8988T (cell line): ENCODE measurements around the gene CCDC136.

Experiments
- DNase-seq: peaks from one replicate; pipeline ENCODE4 v3.0.0; 2011

Gene CCDC136

GRCh38 chr7:128833148-128833945 is 41.6 kb downstream of the CCDC136 start:
- DNase-seq, result no peak

GRCh38 chr7:128833946-128834325 is 42.2 kb downstream of the CCDC136 start:
- DNase-seq, result no peak

- DNase-seq, result no peak
Measured at GRCh38 chr7:128835231-128835751, 43.5 kb downstream of the CCDC136 start.

GRCh38 chr7:128835790-128836641 is 44.2 kb downstream of the CCDC136 start:
- DNase-seq, result no peak

GRCh38 chr7:128836729-128837348 is 45.1 kb downstream of the CCDC136 start:
- DNase-seq, result no peak

- DNase-seq, result no peak
Measured at GRCh38 chr7:128837521-128837921, 45.8 kb downstream of the CCDC136 start.

GRCh38 chr7:128838109-128838779 is 46.5 kb downstream of the CCDC136 start:
- DNase-seq, result no peak

- no peak for DNase-seq
Measured at GRCh38 chr7:128838981-128839731, 47.4 kb downstream of the CCDC136 start.

- no peak for DNase-seq
Measured at GRCh38 chr7:128839751-128840177, 48.0 kb downstream of the CCDC136 start.

- no peak for DNase-seq
Measured at GRCh38 chr7:128840326-128841170, 48.8 kb downstream of the CCDC136 start.

- DNase-seq, result no peak
Measured at GRCh38 chr7:128841171-128841690, 49.5 kb downstream of the CCDC136 start.

GRCh38 chr7:128841921-128842673 is 50.3 kb downstream of the CCDC136 start:
- peak; percentile 78 for DNase-seq

GRCh38 chr7:128842674-128843641 is 51.2 kb downstream of the CCDC136 start:
- DNase-seq, result no peak

GRCh38 chr7:128843938-128844621 is 52.3 kb downstream of the CCDC136 start:
- no peak for DNase-seq

GRCh38 chr7:128844777-128845311 is 53.1 kb downstream of the CCDC136 start:
- DNase-seq, result no peak

GRCh38 chr7:128845475-128845874 is 53.7 kb downstream of the CCDC136 start:
- DNase-seq, result no peak

GRCh38 chr7:128845987-128846386 is 54.2 kb downstream of the CCDC136 start:
- no peak for DNase-seq
